Left renal pelvis (tissue), 4 donors: Measurements from ENCODE around the gene ARPC1A. TPM values are rescaled to one million over a fixed set of nuclear protein-coding genes. Genes with fewer than 3 reads are reported as not detected.
A peak's percentile ranks its signal among the peaks of the same experiment; 100 is the strongest.
"Not testable (repeated sequence)": the region's sequence is repeated elsewhere in the genome, so short reads cannot be mapped to it uniquely, and the experiment has no call there.

Experiments
- DNase-seq, 4 donors: peaks; one replicate each; pipeline ENCODE4 v3.0.0-alpha.2; 2013; ENCODE audit warnings: low read depth in 4 of 4, low spot score in 3 of 4
- polyA plus RNA-seq, 4 donors: library from polyadenylated mRNA; unstranded; fragments of 120-200 nt; gene quantifications; one replicate each; pipeline ENCODE4 v1.2.1, GENCODE V29; 2013; ENCODE audit not compliant: insufficient read length in 4 of 4

Gene ARPC1A
- polyA plus RNA-seq, 4 donors = 98.0 to 109 (median 106) TPM

- no peak for DNase-seq
Observed at GRCh38 chr7:99404977-99405320, 79.3 kb downstream of the ARPC1A start.

GRCh38 chr7:99406557-99406956 is 80.9 kb downstream of the ARPC1A start:
- DNase-seq = no peak

DNA sequence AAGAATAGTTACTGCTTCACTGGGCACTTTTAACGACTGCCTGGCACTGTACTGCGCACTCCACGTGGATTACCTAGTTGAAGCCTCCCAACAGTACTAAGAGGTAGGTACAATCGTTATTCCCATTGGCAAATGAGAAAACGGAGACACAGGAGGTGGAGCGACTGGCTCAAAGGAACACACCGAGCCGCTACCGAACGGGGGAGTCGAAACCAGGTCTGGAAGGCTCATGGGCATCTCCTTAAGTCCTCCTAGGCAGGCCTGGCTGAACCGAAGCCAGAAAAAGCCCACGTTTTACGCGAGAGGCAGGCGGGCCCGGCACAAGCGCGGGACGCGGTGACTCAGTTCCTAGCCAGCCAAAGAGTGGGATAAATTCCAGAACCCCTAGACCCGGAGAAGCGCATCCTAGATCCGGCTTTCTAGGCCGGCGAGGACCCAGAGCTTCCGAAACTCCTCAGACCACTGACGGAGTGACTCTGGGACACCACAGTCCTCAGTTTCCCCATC is 82.2 kb downstream of the ARPC1A start:
- no peak for DNase-seq

DNA sequence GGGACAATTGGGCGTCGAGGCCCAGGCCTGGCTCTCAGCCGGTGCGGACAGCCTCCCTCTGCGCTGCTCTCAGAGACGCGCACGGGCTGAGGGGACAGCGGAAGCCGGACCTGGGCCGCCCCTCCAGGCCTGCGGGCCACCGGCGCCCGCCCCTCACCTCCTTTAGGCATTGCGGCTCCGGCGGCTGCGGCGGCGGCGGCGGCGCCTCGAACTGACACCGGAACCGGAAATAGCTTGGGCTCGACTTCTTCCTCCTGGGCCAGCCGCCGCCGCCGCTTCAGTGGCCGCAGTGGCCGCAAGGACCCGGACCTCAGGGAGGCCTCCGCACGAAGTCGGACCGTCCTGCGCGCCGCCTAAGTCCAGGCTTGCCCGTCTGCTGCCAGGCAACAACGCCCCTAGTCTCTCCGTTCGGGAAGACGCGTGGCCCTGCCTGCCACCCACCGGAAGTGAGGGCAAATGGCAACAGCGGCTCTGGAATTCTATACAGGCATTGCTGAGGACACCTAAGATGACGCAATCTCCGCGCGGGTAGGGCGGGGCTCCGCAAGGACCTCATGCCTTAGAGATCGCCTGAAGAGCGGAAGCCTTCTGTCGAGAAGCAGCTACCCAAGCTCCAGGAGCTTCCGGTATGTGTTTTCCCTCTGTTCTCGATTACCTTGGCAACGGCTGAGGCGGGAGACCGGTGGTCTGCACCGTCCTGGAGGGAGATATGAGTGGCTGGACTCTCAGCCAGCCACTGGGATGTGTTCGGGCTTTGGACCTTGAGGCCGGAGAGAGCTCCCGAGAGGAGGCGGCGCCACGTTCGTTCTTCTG is 82.9 kb downstream of the ARPC1A start, which contains the start of the genes BUD31 and PDAP1:
BUD31 (plus strand) TSS at position 591 of the 813 bp plus-strand sequence. CDS start 2,124 bp downstream, outside the sequence.
PDAP1 (minus strand) TSS at position 219 of the 813 bp plus-strand sequence; CDS start at position 170, 49 bp downstream.
- peak; percentile 89 to 93 (median 91) for DNase-seq

DNA sequence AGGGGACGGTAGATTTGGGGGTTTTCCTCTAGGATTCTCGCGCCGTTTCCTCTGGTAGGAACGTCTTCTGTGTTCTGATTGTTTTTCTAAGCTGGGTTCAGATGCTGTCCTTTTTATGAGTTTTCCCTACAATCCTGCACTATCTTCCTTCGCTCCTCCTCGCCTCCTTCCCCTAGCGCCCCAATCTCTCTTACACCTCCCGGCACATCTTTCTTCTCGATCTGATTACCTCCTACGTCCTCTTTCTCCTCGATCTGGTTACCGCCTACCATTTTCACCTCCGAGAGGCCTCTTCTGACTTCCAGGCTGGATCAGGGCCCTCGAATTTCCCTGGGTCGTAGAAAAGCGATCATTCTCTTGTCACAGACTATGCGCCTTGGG is 83.5 kb downstream of the ARPC1A start:
- DNase-seq = no peak

DNA sequence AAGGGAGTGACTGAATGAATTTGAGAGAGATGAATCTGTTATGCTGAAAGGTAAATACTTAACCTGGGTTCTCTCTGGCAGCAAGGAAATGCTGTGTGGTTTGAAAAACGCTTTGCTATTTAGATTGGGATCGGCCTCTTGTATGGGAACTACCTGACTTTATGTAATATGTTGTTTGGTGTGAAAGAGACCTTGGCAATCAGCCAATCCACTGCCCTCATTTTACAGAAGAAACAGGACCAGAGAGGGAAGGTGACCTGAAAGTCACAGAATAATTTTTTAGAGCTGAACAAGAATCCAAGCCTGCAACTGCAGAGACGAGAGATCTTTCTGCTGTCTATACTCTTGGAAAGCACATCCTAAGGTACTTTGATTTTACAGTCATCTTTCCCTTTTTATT is 84.1 kb downstream of the ARPC1A start:
- DNase-seq = no peak

DNA sequence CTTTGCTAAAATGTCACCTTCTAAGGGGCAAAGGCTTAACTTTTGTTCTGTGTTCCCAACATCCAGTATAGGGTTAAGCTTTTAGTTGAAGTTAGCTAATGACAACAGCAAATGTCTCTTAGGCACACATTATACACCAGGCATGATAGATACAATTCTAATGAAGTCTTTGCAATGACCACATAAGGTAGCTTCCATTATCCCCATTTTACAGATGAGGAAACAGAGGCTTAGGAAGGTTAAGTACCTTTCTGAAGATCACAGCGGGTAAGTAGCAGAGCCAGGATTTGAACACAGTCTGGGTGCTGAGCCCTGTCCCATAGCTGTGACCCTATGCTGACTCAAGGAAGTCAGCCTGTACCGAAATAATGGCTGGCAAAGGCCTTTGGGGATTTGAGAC is 84.9 kb downstream of the ARPC1A start:
- DNase-seq = no peak

- DNase-seq = not testable (repeated sequence)
Observed at GRCh38 chr7:99415513-99416127, 89.9 kb downstream of the ARPC1A start.

Other genes with a start within 250 kb of the ARPC1A start
- gene SMURF1, start 181.8 kb upstream of the ARPC1A start, polyA plus RNA-seq = 10 to 100 TPM; 14.7 to 17.8 (median 16.7) TPM
- not detected for gene KPNA7, start 117.8 kb upstream of the ARPC1A start, polyA plus RNA-seq
- under 1 TPM in 2 of 4 donors, not detected in 2; 0.03 to 0.50 TPM for gene MYH16, start 53.1 kb upstream of the ARPC1A start, polyA plus RNA-seq
- 10 to 100 TPM; 26.5 to 47.6 (median 34.2) TPM for gene ARPC1B, start 48.8 kb downstream of the ARPC1A start, polyA plus RNA-seq
- gene PDAP1, start 82.7 kb downstream of the ARPC1A start, polyA plus RNA-seq = 100 to 1,000 TPM; 114 to 140 (median 137) TPM
- 100 to 1,000 TPM in 3 of 4 donors, 10 to 100 TPM in 1; 94.8 to 124 (median 108) TPM for gene BUD31, start 83.1 kb downstream of the ARPC1A start, polyA plus RNA-seq
- gene PTCD1, start 112.9 kb downstream of the ARPC1A start, polyA plus RNA-seq = 1 to 10 TPM; 3.9 to 6.9 (median 4.6) TPM
- gene CPSF4, start 113.0 kb downstream of the ARPC1A start, polyA plus RNA-seq = 10 to 100 TPM; 24.0 to 42.7 (median 29.2) TPM
- gene ATP5MF, start 140.3 kb downstream of the ARPC1A start, polyA plus RNA-seq = 100 to 1,000 TPM; 275 to 470 (median 437) TPM
- 10 to 100 TPM; 20.2 to 55.7 (median 27.9) TPM for gene ZNF789, start 147.0 kb downstream of the ARPC1A start, polyA plus RNA-seq
- gene ZNF394, start 174.4 kb downstream of the ARPC1A start, polyA plus RNA-seq = 10 to 100 TPM; 11.6 to 18.6 (median 15.2) TPM
- 10 to 100 TPM; 14.3 to 16.9 (median 15.0) TPM for gene ZKSCAN5, start 178.8 kb downstream of the ARPC1A start, polyA plus RNA-seq
- gene FAM200A, start 226.2 kb downstream of the ARPC1A start, polyA plus RNA-seq = 10 to 100 TPM; 13.0 to 17.7 (median 15.0) TPM
- 100 to 1,000 TPM in 1 of 4 donors, 10 to 100 TPM in 3; 71.2 to 100 (median 78.3) TPM for gene ZNF655, start 232.7 kb downstream of the ARPC1A start, polyA plus RNA-seq